GM13976 (cell line): ENCODE measurements around the gene JAGN1.

Experiments
- DNase-seq: peaks from one replicate; pipeline ENCODE4 v3.0.0; 2012; ENCODE audit warnings: low spot score
- CTCF ChIP-seq: IDR thresholded peaks from 2 replicates; pipeline ENCODE4 v1.5.1; 2012; ENCODE audit warnings: borderline replicate concordance, mild to moderate bottlenecking; ENCODE audit not compliant: insufficient read depth; ENCODE audit errors: extremely low read depth, missing control alignments, control extremely low read depth
- in situ Hi-C: fragments of 300-500 bp; cut with MboI; formaldehyde crosslinking; loops from one replicate; pipeline ENCODE4 v1.12.0; 2022; ENCODE audit warnings: low sequenced_read_pairs, mixed read lengths, inconsistent platforms; ENCODE audit not compliant: unreplicated experiment

The JAGN1 gene

GRCh38 chr3:9940746-9941145 is 50.3 kb downstream of the JAGN1 start:
- TF ChIP-seq CTCF = no peak
- DNase-seq = no peak
- in situ Hi-C loops = no loop called here

GRCh38 chr3:9942164-9942563 is 51.8 kb downstream of the JAGN1 start:
- no peak for TF ChIP-seq CTCF
- DNase-seq = no peak
- in situ Hi-C loops = no loop called here

- in situ Hi-C loops = no loop called here
- DNase-seq = no peak
- no peak for TF ChIP-seq CTCF
Observed at GRCh38 chr3:9942934-9943690, 52.7 kb downstream of the JAGN1 start.
